NCI-H345 treated with DMSO at 0.1 percent for 48 hours (cell line): ENCODE measurements around the gene EIPR1.

Source experiments
- DNase-seq: peaks from one replicate; lab custom pipeline; 2025; ENCODE audit not compliant: unreplicated experiment; lab: John Stamatoyannopoulos, UW

EIPR1 gene

DNA sequence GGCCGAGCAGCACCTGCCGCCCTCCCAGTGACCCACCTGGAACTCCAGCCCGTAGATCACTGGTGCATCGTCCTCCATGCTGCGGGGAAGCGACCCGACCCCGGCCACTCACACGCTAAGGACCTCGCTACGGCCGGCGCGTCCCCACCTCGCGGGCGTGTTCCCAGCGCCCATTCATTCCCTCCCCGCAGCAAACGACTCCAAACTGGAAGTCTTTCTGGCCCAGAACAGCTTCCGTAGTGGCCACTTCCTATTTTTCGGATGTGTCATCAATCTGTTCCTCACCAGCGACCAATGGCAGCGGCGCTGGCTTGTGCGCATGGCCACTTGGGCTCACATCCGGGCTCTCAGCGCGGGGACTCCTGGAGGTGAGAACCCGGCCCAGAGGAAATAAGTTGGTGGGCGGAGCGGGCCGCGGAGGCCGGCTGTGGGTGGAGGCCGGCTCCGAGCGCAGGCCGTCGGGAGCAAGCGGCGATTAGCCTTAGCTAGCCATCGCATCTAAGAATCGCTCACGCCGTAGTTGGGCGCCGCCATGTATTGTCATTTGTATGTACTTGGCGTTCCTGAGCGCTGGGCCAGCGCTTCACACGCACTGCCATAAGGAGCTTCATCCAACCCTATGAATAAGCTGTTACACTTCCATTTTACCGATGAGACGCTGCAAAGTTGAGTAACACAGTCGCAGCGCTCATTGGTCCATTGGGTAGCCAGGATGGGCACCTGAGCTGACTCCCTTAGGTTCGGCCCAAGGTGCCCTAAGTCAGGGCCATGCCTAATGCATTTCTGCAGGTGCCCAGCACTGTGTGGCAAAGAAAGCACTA, at the start of gene EIPR1:
EIPR1 (minus strand) TSS at position 207 of the 821 bp plus-strand sequence; CDS start at position 78, 129 bp downstream.
- peak; percentile 98 for DNase-seq

DNA sequence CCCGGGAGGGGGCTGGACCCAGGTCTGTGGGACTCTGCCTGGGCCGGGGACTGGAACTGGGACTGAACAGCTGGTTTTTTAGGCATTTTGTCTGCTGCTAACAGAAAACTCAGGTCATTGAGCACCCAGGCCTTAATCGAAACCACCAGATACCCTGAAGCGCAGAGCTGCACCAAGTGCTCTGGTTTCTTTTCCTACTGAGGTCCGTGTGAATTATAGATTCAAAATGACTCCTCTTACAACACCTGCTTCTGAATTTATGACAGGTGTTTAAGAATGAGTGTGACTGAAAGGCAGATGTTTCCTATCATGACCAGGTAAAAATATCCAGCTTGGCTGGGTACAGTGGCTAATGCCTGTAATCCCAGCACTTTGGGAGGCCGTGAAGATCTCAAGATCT, 49.7 kb upstream of the EIPR1 start:
- DNase-seq: no peak

DNA sequence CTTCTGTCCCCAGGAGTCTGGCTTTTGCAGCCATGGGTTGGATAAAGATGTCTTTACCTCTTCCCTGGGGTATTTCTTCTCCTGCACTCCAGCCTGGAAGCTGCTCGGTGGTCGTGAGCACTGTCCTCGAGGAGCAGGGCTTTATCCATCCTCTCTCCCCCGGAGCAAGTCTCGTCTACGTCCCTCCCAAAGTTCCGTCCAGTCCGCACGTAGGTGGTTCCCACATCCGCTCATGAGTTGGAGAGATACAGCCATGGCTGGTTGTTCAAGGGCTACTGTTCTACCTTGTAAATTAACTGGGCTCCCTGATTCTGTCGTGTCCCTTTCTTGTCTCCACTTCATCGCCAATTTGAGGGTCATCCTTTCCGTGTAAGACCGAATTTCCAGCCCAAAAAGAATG, 49.0 kb upstream of the EIPR1 start:
- no peak for DNase-seq

DNA sequence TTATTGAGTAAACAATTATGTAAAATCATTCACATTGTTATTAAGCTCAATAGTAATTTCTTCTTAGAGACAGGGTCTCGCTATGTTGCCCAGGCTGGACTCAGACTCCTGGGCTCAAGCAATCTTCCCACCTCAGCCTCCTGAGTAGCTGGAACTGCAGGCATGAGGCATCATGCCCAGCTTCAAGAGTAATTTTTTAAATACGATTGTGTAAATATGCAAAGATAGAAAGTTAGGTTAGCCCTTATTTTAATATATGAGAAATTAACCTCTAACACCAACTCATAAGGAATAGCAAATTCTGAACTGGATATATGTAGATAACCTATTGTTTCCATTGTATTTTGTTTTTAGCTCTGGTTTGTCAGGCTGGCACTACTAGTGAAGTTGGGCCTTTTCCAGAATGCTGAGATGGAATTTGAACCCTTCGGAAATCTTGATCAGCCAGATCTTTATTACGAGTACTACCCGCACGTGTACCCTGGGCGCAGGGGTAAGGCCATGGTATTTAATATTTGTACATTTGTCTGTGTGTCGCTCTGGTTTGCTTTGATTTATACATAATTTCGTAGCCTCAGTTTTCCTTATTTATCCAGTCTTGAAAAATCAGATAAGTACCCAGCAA, 46.7 kb upstream of the EIPR1 start:
- DNase-seq: no peak

DNA sequence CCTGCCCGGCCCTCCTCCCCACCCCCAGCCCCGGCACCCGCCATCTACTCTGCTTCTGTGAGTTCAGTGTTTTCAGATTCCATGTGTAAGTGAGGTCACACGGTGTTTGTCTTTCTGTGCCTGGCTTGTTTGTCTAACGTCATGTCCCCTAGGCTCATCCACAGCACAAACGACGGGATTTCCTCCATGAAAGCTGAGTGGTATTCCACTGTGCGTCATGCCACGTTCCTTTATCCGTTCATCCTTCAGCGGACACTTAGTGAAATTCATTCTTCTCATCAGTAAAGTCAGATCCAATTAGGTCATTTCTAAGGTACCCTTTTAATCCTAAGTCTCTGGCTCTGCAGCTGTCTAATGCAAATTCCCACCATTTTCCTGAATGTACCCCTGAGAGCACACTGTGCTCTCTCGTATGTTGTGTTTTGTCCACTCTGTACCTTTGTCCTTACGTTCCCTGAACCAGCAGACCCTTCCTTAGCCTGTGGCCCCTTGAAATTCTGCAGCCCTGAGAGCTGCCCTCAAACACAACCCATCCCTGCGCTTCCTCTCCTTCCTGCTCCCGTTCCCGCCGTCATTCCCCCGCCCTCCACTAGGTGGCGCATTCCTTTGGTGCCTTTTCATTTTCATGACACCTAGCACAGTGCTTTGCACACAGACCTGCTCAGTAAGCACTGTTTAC, 46.0 kb upstream of the EIPR1 start:
- DNase-seq: peak; percentile 35

DNA sequence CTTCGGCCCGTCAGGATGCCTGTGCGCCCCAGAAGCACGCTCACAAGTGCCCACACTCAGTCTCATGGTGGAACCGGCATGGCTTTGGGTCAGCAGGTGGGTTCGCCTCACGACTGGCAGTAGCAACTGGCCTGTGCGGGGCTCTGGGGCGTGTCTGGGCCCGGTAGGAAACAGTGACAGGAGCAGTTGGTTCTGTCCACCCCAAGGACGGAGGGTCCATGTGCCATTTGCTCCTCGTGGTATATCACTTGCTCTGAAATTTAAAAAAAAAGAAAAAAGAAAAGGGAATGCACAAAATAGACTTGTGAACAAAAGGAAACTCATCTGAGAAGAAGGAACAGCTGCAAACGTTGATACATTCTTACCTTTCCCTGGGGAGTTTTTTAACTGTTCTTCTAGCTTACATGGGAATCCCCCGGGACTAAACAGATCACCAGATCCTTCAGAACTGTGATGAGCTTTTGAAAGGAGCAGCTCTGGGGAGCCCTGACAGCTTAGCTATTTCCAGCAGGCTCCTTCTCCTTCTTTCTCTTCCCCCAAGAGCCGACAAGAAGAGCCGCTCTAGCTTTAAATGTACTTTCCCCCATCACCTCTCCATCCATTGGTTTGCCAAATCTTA, 44.7 kb upstream of the EIPR1 start:
- no peak for DNase-seq

DNA sequence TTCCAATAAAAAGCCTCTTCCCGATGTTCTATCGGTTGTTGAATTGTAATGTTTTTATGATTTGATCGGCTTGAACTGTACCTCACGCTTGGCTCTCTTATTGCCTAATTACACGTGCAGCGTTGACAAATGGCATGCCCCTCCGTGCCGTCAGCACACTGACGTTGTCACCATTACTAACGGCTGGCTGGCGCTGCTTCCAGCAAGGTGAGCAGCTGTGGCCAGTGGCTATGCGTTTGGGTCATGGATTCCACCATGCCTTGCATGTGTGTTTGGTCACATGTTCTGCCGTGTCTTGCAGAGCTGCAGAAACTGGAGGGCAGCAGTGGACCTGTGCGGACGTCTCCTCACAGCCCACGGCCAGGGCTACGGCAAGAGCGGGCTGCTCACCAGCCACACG, 44.0 kb upstream of the EIPR1 start:
- DNase-seq: no peak

DNA sequence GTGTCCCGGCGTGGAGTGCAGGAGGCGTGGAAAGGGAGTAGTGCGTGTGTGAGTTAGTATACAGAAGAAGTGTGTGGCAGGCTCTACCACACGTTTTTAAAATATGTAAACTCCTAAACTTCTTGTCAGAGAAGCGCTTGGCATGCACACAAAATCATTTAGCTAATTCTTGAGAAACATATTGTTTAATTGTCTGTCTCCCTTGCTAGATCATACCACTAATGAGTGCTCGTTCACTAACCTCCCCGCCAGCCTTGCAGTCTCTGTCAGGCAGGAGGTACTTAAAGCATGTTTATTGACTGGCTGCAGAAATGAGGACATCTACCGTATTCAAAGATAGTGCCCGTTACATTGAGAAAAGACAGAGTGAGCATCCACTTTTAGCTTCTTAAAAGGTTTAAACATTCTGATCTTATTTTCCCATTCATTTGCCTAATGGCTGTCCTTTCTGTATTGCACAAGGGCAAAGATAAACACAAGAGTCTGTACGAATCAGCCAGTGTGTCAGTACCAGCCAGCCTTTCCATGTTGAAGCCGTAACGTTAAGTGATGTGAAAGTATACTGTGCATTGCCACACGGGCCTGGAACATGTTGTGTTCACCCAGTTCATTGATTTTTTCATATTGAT, 43.3 kb upstream of the EIPR1 start:
- no peak for DNase-seq

DNA sequence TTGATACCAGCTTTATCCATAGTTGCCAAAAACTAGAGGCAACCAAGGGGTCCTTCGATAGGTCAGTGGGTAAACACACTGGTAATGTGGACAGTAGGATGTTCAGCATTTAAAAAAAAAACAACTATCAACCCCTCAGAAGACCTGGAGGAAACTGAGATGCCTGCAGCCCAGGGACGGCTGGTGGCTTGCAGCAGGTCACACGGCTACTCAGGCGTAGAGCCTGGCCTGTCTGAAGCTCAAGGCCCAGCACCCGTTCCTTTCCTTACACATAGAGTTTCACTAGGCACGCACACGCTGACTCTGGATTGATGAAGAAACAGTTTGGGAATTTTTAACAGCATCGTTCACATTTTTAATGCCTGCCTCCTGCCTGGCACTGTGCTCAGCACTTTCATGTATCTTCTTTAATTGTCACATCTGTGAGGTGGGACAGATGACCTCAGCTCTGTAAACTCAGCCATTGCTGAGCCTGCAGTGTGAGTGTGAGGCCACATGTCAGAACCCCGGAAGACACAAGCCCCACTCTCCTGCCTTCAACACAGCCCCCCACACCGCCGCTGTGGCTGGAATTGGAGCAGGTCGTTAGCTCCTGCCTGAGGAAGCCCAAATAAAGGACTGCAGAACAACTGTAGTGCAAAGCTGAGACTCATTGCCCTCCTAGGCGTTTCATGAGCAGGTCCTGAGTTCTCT, 42.6 kb upstream of the EIPR1 start:
- no peak for DNase-seq

DNA sequence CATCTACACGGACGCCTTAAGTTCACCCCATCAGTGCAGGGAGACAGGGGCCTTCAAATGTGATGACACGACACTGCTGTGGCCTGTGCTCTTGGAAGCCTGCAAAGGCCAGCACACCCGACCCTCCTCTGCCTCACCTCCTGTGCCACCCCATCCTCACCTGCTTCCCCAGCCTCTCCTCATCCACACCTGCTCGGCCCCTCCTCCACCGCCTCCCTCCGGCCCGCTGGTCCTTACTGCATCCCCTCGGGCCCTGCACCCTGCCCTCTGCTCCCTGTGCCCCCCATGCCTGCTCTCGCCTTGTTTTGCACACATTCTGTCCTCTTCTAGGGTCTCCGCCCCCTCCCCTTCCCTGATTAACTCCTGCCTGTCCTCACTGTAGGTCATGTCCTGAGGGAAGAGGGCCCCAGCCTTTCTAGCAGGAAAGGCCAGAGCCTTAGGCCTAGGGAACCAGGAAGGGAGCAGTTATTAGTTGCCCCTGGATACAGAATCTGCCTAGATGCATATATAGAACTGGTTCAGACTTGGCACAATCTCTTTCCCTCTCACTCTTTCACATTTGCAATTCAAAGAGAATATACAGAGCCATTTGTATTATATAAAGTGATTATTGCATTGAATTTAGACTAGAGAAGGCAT, 41.3 kb upstream of the EIPR1 start:
- no peak for DNase-seq

DNA sequence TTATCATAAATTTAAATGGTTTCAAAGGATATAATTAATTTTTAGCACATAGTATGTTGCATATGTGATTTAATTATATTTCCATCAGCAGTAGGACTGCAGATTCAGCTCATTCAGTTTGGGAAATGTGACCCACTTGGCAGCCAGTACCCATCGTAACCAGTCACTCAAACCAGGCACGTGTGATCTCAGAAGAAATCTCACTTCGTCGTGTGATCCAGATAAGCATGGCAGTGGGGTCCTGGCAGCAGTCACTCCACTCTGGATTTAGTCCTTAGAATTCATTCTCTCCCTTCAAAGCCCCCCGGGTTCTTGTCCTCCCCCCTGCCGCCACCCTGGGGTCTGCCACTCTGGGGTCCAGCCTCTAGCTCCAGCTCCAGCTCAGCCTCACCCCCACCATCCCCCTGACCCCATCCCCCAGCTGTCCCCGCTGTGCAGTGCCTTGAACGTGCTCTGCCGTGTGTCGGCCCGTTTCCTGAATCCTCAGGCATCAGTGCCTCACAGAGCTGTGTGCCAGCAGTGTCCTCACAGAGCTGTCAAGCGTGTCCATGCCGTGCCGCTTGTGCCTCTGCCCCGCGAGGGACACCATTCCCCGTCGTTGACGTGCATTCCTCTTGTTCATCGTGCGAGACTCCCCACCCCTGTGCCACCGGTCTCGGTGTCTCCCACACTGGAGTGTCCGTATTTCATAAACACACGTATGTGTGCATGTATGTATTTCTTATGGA, 36.7 kb upstream of the EIPR1 start:
- no peak for DNase-seq

DNA sequence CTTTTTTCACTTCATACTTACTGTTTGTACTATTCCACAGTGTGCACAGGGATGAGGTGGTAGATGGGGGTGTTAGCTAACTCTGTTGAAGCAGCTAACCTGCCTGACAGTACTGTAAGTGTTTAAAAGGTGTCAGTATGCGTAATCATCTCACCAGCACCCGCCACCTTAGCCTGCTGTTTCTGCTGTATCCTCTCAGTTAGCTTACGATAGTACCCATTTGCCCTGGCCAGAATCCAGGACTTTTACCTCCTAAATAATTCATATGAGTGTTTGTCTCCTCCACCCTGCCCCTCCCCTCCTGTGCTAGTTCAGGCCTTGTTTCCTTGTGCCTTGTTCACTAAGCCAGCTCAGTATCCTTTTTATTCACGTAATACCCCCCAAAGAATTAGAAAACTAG, 36.1 kb upstream of the EIPR1 start:
- DNase-seq: no peak

DNA sequence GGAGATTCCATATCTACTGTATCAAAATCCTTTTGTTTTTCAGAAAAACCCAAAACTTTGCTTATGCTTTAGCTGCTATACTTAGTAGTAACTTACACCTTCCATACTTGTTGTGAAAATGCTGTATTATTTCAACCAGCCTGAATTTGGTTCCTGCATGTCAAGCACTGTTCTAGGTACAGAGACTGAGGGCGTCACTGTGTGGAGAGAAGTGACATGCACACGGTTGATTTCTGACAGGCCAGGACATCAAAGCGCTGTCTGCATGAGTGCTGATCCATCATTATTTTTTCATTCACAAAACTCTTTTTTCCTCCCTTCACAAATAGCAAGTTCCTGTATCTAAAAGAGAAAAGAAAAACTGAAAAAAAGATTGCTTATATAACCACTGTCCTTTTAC, 33.5 kb upstream of the EIPR1 start:
- no peak for DNase-seq

DNA sequence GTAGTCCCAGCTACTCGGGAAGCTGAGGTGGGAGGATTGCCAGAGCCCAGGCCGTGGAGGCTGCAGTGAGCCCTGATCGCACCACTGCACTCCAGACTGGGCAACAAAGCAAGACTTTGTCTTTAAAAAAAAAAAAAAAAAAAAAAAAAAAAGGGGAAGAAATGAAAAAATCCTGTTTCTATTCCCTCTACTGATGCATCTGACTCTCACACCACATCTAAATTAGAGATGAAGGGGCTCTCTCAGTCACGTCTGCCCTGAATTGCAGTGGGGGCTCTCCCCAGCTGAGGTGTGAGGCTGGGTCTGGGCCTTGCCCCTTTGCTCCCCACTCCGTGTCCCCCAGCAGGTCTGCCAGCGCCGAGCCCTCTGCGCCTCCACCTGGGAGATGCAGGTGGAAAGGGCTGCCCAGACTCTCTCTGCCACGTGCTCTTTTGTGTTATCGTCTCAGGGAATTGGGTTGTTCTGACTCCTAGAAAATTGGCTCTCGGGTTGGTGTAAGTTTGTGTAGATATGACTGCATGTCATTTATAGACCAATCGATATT, 32.1 kb upstream of the EIPR1 start:
- no peak for DNase-seq

DNA sequence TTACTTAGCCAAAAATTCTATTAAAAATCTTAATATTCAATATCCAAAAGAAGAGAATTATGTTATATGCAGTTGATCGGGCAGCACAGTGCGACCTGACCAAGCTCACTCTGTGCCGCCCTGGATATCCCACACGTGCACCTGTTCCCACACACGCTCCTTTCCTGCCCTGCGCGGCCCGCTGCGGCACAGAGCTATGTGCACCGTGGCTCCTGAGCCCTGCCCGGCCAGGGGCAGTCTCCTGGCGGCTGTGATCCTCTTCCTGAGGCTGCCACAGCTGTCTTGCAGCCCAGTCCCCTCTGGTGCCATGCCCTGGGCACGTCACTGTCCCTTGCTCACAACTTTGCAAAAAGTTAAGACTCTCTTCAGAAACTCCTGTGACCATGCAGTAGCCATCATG, 31.2 kb upstream of the EIPR1 start:
- DNase-seq: no peak

DNA sequence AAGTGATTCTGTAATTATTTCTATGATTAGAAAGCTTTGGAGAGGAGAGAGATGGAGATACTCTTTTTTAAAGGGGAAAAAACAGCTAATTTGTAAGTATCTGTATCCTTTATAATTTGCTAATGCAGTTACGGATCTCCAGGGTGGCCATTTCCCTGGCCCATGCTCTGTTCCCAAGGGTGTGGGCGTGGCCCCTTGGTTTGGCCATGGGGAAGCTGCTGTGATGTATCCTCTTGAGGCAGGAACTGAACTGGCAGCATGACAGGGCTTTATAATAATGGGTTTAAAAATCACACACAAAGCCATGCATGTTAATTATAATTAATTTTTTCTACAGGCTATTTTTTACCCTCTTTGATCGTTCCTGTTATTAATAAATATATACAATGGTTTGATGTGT, 28.9 kb upstream of the EIPR1 start:
- no peak for DNase-seq

DNA sequence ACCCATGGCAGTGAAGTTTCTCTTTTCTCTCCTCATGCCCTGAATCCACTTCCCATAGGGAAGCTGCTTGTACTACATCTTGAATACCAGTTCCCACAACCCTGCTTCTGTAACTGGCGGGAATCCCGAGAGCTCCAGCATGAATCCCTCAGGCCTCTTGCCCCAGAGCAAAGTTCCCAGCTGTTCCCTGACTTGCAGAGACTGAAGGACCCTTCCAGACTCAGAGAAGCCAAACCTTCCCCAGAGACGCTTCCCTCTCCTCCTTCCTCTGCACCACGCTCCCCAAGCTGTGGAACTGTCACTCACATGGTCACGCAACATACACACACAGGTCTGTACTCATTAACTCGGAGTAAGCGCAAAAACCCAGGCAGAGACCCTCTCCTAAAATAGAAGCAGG, 28.3 kb upstream of the EIPR1 start:
- DNase-seq: no peak

DNA sequence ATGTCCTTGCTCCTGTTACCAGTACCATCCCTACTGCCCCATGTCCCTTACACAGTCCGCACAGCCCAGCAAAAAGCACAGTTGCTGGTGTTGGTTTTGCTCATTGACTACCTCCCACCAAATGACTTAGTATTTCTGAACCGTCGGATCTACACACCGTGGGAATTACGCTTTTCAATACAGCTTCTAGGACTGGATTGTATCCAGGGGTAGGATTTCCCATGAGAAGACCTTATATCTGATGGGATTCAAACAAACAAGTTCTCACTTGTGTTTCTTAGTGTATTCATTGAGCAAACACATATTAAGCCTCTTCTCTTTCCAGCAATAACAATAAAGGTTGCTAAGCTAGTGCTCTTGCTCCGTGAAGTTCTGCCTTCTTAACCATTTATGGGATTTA, 27.7 kb upstream of the EIPR1 start:
- no peak for DNase-seq

DNA sequence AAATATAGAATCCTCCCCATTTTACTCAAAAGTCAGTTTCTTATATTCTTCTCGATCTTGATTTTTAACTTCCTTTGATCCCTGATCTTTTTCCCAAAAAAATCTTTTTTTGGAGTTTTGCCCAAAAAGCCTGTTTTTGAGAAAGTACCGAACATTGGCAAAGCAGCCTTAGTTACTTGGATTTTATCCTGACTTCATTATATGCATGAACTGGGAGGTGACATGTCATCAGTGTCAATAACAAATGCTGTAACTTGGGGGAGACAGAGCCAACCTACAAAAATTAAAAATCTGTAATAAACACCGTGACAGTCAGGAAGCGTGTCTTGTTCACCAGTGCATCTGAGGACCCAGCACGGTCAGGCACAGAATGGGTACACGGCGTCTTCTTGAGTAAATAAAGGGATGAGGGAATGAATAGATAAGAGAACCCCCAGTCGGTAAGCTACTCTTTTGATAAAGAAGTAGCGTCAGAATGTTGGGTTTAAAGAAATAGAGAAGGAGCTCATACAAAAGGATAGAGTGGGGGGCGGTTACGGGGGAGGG, 26.8 kb upstream of the EIPR1 start:
- DNase-seq: no peak
